ENCODE data around the gene CYP2C18. TPM values are rescaled to one million over a fixed set of nuclear protein-coding genes. Genes with fewer than 3 reads are reported as not detected.

The CYP2C18 gene
- total RNA-seq (2016; rRNA removed; fragmentation: Illumina TruSeq; extraction: Trizol) (0.07 TPM in 1 of 2 replicates, not detected in the other), polyA plus RNA-seq (2011; rRNA removed) (not detected in 2 replicates), polyA minus RNA-seq (2011; rRNA and poly(A)+ RNA removed; ENCODE audit: low replicate concordance) (not detected in 2 replicates), Bru-seq, nascent RNA (not detected), BruChase-seq, experiment 1, labeled RNA remaining after a 6-hour chase (percentile 24 among the genes with signal in this experiment), BruChase-seq, experiment 2, labeled RNA remaining after a 2-hour chase (percentile 31 among the genes with signal in this experiment)
- not detected in 2 replicates for total RNA-seq (2016; cell fraction: cytosol; rRNA removed; fragmentation: Illumina TruSeq; extraction: Trizol; ENCODE audit: low read depth)
- total RNA-seq (2016; cell fraction: insoluble cytoplasmic fraction; rRNA removed; fragmentation: Illumina TruSeq; extraction: Trizol) = not detected in 2 replicates
- total RNA-seq (2016; cell fraction: membrane; rRNA removed; fragmentation: Illumina TruSeq; extraction: Trizol) = not detected in 2 replicates
- total RNA-seq (2016; cell fraction: nucleus; rRNA removed; fragmentation: Illumina TruSeq; extraction: Trizol) = not detected in 2 replicates
- polyA plus RNA-seq (2011; cell fraction: cytosol; rRNA removed) = 0.05 TPM in 1 of 2 replicates, not detected in the other
- 0.07 TPM in 1 of 2 replicates, not detected in the other for polyA plus RNA-seq (2011; cell fraction: nucleus; rRNA removed)
- polyA plus RNA-seq (2012) = 0.11 and 0.31 TPM in 2 replicates
- 0.07 TPM in 1 of 2 replicates, not detected in the other for polyA plus RNA-seq (2016; cell fraction: cytosol; fragmentation: Illumina TruSeq; extraction: Trizol; ENCODE audit: low read depth)
- not detected in 2 replicates for polyA plus RNA-seq (2016; cell fraction: insoluble cytoplasmic fraction; fragmentation: Illumina TruSeq; extraction: Trizol; ENCODE audit: low read depth)
- not detected in 2 replicates for polyA plus RNA-seq (2016; cell fraction: membrane; fragmentation: Illumina TruSeq; extraction: Trizol; ENCODE audit: low read depth)
- not detected in 2 replicates for polyA plus RNA-seq (2016; cell fraction: nucleus; fragmentation: Illumina TruSeq; extraction: Trizol; ENCODE audit: insufficient read depth, low read depth)
- polyA minus RNA-seq (2011; cell fraction: cytosol; rRNA and poly(A)+ RNA removed) = not detected in 2 replicates
- polyA minus RNA-seq (2011; cell fraction: nucleus; rRNA and poly(A)+ RNA removed) = 0.25 TPM in 1 of 2 replicates, not detected in the other
- long read RNA-seq, experiment 1 = 0 reads
- long read RNA-seq, experiment 2 = 0 reads

DNA sequence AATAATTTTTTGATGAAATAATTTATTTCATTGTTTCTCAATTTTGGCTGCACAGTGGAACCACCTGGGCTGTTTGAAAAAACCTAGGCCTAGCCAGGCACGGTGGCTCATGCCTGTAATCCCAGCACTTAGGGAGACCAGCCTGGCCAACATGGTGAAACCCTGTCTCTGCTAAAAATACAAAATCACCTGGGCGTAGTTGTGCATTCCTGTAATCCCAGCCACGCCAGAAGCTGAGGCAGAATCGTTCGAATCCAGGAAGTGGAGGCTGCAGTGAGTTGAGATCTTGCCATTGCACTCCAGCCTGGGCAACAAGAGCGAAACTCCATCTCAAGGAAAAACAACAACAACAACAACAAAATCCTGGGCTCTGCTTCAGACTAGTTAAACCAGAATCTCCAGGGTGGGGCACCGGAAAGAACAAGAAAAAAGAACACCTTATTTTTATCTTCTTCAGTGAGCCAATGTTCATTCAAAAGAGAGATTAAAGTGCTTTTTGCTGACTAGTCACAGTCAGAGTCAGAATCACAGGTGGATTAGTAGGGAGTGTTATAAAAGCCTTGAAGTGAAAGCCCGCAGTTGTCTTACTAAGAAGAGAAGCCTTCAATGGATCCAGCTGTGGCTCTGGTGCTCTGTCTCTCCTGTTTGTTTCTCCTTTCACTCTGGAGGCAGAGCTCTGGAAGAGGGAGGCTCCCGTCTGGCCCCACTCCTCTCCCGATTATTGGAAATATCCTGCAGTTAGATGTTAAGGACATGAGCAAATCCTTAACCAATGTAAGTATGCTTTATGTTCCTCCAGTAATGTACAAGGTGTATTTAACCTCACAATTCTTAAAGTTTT, at the start of gene CYP2C18:
Gene CYP2C18, plus strand, starts transcription at position 516 of the 841 bp plus-strand sequence. Its CDS starts 91 bp downstream, at position 607.
- no peak within 1 kb of the TSS for H3K27ac ChIP-seq (ENCODE audit: extremely low read length, insufficient read depth, low read length)

More for the DNA sequence above, at the start of gene CYP2C18:
- no peaks in the 10 kb centered on the region for H3K36me3 ChIP-seq (replicated peaks in 1 of 2; ENCODE audit: control insufficient read depth in 1 of 2, insufficient read depth in 2 of 2, low read length in 2 of 2)
- in situ Hi-C loops (cut with HindIII; ENCODE audit: extremely low pct_ligation_motif_present, low pct_unique_long_range_greater_than_20kb) (no loop called here), intact Hi-C loops (cut with micrococcal nuclease; ENCODE audit: unreplicated experiment) (no loop called here)
- H4K20me1 ChIP-seq (ENCODE audit: insufficient read depth, low read length) = no peaks in the 10 kb centered on the region
- ChIA-PET CTCF (ENCODE audit: low intra/inter-chr PET ratio, low total read pairs) (no interaction called here), POLR2A (no interaction called here)
- no peaks in the 10 kb centered on the region for H3K27me3 ChIP-seq (ENCODE audit: control insufficient read depth in 1 of 2, insufficient read depth in 2 of 2, low read length in 2 of 2)
- peaks cover 41% of the 10 kb centered on the region for H3K4me1 ChIP-seq (ENCODE audit: insufficient read depth, low read length)
- H3K4me2 ChIP-seq (ENCODE audit: low read depth, low read length) = no peak within 1 kb of the TSS
- BruUV-seq (replicated peaks) = no TSS peak
- TF ChIP-seq ZNF18 (CRISPR knock-in tag; IDR thresholded peaks at IDR 0.05; ENCODE audit: insufficient replicate concordance) (no peak), MAFK (conservative IDR thresholded peaks at IDR 0.05 in 1 of 2, IDR thresholded peaks at IDR 0.05 in 1 of 2; ENCODE audit: low read length in 2 of 2) (peak; percentile 30 to 60), MAFF (IDR thresholded peaks at IDR 0.05; ENCODE audit: low read depth, low read length) (0 out of 2 replicates have a peak, but pooled peaks have one; percentile 7), ZNF407 (CRISPR knock-in tag; IDR thresholded peaks at IDR 0.05; ENCODE audit: not compliant biosample characterization) (no peak), ZMYM3 (CRISPR knock-in tag; IDR thresholded peaks at IDR 0.05) (no peak)
- no peak within 1 kb of the TSS for H3K4me3 ChIP-seq (replicated peaks in 1 of 3; ENCODE audit: insufficient read depth in 1 of 3, low read depth in 2 of 3, low read length in 3 of 3)
- 89% methylated on average over 10 of the region's 10 CpGs for WGBS (ENCODE audit: low lambda C conversion rate)
- no peak within 1 kb of the TSS for H2AFZ ChIP-seq (ENCODE audit: low read length)
- no peak for FAIRE-seq
- no peak within 1 kb of the TSS for H3K9ac ChIP-seq (ENCODE audit: insufficient read depth, low read depth, low read length)
- ATAC-seq = no peak
- peaks cover 5% of the 10 kb centered on the region; the same call in 1 of the 2 replicates for H3K9me3 ChIP-seq (ENCODE audit: low read length)
- DNase-seq (ENCODE audit: low spot score) = no peak
- H3K79me2 ChIP-seq (ENCODE audit: insufficient read depth, low read length) = no peaks in the 10 kb centered on the region
